Ishikawa (cell line): ENCODE measurements around the gene TP73.

Experiments
- CREB1 ChIP-seq: IDR thresholded peaks from 2 replicates; pipeline ENCODE4 v1.6.1; 2012; ENCODE audit warnings: low read depth
- EP300 ChIP-seq: IDR thresholded peaks from 2 replicates; pipeline ENCODE4 v1.6.1; 2012; ENCODE audit warnings: borderline replicate concordance
- FOXM1 ChIP-seq: IDR thresholded peaks from 2 replicates; pipeline ENCODE4 v1.6.1; 2012; ENCODE audit warnings: low read depth, borderline replicate concordance
- NFIC ChIP-seq: IDR thresholded peaks from 2 replicates; pipeline ENCODE4 v1.6.1; 2012
- RAD21 ChIP-seq: IDR thresholded peaks from 2 replicates; pipeline ENCODE4 v1.6.1; 2012; ENCODE audit warnings: low read depth
- REST ChIP-seq: IDR thresholded peaks from 2 replicates; pipeline ENCODE4 v1.6.1; 2012; ENCODE audit warnings: low read depth, mild to moderate bottlenecking
- TEAD4 ChIP-seq: IDR thresholded peaks from 2 replicates; pipeline ENCODE4 v1.6.1; 2012

GRCh38 chr1:3696689-3697088, 44.4 kb downstream of the TP73 start:
- TF ChIP-seq RAD21, result no peak
- TF ChIP-seq CREB1, result no peak
- no peak for TF ChIP-seq REST
- no peak for TF ChIP-seq TEAD4
- no peak for TF ChIP-seq NFIC
- no peak for TF ChIP-seq EP300
- TF ChIP-seq FOXM1, result no peak
